ENCODE data around the gene LAMA3.

LAMA3 gene

DNA sequence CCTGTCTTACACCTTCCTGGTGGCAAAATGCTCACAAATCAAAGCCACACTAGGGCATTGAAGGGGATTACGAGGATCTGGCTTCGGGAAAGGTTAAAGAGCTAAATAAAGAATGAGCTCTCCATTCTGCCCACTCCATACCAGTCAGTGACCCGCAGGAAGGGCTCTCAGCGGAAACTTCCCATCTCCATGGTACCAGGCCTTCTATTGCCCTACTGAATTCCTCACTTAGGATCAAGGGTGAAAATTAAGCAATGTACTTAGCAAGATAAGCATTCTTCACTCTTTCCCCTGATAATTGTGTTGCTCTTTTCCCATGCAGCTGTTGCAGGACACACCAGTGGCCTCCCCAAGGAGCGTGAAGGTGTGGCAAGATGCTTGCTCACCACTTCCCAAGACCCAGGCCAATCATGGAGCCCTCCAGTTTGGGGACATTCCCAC, 249.7 kb downstream of the LAMA3 start:
- DNase-seq (ENCODE audit: low read depth in 2 of 2) = no peak

GRCh38 chr18:23939366-23939765, 250.1 kb downstream of the LAMA3 start:
- DNase-seq (ENCODE audit: low read depth in 2 of 2) = no peak

DNA sequence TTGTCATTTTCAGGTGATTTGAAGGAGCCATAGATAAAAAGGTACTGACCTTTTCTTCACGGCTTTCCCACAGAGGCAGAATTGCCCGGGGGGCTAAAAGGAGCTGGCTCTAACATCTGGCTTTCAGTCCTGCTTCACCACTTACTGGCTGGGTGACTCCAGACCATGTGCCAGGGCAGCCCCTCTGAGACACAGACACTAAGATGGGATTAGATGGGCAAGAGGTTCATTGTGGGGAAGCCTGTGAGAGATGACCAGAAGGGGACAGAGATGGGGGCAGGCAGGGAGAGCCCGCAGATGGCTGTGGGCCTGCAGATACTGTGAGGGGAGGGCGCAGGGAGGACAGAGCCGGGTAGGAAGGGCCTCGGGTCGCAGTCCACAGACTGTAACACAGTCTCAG, 250.6 kb downstream of the LAMA3 start:
- DNase-seq (ENCODE audit: low read depth in 2 of 2) = no peak

DNA sequence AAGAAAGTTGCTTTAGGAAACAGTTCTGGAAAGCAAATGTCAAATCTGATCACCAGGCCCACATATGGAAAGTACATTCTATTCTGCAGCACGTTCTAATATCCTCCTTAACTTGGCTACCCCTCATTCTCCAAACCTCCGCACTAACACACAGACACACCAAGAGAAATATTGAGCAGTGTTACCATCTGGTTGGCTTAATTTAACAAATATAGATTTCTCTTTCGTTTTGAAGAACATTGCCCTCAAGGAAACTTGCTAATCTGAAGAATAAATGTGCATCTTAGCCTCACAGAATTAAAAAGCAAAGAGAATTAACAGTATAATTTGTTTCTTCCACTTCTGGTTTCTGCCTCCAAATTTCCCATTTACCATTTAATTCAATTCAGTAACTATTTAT, 252.5 kb downstream of the LAMA3 start:
- no peak for DNase-seq (ENCODE audit: low read depth in 2 of 2)

DNA sequence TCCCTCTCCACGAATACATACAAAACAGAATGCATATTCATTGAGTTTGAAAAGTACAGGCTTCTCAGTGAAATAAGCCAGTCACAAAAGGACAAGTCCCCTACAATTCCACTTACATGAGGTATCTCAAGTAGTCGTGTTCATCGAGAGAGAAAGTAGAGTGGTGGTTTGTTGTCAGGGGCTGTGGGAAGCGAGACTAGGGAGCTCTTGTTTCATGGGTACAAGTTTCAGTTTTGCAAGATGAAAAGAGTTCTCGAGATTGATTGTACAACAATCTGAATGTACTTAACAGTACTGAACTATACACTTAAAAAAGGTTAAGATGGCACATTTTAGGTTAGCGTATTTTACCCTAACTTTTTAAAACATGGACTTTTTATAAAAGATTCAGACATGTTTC, 253.9 kb downstream of the LAMA3 start:
- DNase-seq (ENCODE audit: low read depth in 2 of 2) = peak in 1 of 2 donors; percentile 13

DNA sequence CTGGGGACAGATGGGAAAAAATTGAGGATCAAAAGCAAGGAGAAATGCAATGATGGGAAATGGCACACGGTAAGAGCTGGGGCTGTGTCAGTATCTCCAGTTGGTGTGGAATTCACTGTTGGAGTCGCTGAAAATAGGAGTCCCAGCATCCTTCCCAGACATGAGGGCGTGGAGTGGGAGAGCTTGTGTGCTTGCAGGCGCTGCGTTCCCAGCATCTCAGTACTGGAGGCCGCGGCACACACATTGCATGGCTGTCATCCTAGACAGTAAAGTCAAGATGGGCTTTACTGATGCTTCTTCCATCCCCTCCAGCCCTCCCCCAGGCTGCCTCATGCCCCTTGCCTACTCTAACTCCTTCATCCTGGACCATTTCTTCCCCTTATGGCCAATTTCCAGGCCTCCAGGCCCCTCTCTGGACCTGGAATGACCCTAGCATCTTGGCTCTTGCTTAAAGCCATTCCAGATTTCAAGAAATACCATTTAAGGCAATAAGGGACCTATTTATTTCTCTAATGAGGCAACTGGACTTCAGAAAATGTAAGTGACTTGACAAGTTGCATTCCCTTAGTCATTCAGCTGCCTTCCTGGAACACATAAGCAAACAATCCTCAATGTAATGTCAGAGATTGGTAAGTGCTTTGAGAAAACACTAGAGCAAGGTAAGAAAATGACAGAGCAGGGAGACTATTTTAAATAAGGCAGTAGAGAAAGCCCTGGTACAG, 254.8 kb downstream of the LAMA3 start:
- DNase-seq (ENCODE audit: low read depth in 2 of 2) = no peak

DNA sequence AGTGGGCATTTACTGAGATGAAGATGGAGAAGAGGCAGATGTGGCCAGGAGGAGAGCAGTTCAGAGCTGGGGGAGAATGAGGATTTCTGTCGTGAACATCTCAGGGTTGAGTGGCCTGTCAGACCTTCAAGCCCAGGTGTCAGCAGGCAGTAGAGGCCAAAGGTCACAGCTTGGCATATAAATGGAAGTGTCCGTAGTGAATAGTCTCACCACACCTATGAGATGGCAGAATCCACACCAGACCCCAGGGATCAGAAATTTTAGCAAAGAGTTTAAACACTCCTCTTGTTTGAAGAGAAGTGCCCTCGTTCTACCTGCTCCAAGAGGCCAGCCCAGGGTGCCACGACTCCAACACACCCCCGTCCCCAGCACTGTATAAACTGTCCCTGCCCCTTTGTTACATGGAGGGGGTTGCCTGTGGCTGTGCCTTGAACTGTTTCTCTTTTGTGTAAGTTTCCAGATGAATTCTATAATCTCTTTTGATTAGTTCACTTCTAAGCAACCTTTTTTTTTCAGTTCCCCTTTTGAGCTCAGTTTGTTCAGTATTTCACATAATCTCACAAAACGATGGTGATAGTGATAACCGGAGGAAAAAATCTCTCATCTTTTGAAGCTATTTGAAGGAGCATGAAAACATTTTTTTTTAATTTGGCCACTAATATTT, 256.3 kb downstream of the LAMA3 start:
- DNase-seq (ENCODE audit: low read depth in 2 of 2) = no peak

DNA sequence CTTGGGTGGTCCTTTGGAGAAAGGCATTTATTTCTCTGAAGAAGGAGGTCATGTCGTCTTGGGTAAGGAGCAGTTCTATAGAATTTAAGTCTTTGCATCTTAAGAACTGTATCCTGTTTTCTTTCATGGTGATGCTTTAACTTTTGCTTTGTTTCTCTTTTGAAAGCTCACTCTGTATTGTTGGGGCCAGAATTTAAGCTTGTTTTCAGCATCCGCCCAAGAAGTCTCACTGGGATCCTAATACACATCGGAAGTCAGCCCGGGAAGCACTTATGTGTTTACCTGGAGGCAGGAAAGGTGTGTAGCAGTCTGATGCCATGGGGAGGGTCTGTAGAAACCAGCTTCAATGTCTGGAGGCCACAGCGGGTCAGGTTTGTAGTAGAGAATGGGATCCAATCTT, 260.6 kb downstream of the LAMA3 start:
- DNase-seq (ENCODE audit: low read depth in 2 of 2) = no peak

DNA sequence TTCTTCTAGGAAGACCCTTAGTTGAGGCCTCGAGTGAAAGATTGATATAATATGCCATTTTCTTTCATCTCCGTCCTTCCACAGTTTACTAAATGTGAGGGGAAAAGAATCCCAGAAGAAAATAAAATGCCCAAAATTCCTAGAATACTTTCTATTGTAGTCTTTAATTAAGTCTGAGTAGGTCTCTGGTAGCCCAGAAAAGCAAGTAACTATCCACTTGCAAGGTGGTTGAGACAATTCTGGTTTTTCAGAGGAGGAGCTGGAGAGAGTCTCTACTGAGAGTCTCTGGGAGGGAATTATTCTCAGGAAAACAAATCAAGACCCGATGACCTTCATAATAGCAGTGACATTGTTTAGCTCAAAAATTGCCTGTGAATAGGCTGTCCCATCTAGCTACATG, 261.4 kb downstream of the LAMA3 start:
- no peak for DNase-seq (ENCODE audit: low read depth in 2 of 2)

GRCh38 chr18:23951206-23951605, 262.0 kb downstream of the LAMA3 start:
- no peak for DNase-seq (ENCODE audit: low read depth in 2 of 2)

- DNase-seq (ENCODE audit: low read depth in 2 of 2) = no peak
These were observed 264.7 kb downstream of the LAMA3 start for GRCh38 chr18:23953984-23954383.

GRCh38 chr18:23956483-23956882, 267.2 kb downstream of the LAMA3 start:
- no peak for DNase-seq (ENCODE audit: low read depth in 2 of 2)

DNA sequence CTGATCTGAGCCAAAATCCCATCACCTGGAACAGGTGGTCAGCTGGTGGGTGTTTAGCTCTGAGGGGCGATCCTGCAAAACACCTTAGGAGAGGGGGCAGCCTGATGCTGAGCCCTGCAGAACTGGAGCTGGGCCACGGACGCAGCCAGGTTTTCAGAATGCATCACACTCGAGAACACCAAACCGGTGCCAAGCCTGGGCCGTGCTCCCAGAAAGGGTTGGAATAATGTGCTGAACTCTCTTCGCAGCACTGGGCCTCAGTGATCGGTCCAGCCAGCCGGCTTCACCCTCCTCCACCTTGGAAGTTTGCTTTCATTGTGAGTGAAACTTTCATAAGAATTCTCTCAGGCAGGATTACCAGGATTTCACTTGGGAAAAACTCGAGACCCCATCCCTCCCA, 268.8 kb downstream of the LAMA3 start:
- DNase-seq (ENCODE audit: low read depth in 2 of 2) = no peak

GRCh38 chr18:23963443-23964165, 274.4 kb downstream of the LAMA3 start:
- no peak for DNase-seq (ENCODE audit: low read depth in 2 of 2)

GRCh38 chr18:23964282-23965238, 275.3 kb downstream of the LAMA3 start:
- peak; percentile 20 to 29 for DNase-seq (ENCODE audit: low read depth in 2 of 2)

GRCh38 chr18:23966909-23967308, 277.7 kb downstream of the LAMA3 start:
- no peak for DNase-seq (ENCODE audit: low read depth in 2 of 2)

DNA sequence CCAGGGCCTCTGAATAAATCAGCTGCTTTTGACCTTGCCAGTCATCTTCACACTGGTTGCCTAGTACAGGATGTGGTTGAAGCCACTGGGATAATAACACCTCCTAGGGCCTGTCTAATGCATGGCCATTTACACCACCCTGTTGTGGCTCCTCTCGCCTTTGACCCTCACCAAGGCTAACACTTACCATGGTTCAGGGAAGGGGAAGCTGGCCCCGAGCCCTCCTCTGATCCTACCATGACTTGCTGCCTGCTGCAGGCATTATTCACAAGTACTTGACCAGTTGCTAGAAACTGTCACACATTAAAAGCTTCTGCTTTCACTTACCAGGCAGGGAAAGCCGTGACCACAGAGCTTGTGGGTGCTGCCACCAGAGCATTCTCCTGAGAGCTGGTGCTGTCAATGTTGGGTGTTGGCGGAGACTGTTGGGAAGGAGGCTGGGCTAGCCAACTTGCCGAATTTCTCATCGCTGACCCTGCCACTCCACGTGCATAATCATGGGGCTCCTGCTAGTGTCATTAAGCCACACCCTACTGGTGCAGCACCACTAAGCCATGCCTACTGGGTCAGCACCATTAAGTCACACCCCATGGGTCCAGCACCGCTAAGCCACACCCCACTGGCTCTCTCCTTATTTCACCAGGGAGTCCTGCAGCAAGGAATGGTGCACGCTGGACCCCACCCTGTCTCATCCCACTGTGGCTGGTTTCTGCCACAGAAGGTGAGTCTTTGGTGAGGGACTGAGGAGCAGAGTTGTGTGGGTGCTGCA, 278.3 kb downstream of the LAMA3 start:
- no peak for DNase-seq (ENCODE audit: low read depth in 2 of 2)

DNA sequence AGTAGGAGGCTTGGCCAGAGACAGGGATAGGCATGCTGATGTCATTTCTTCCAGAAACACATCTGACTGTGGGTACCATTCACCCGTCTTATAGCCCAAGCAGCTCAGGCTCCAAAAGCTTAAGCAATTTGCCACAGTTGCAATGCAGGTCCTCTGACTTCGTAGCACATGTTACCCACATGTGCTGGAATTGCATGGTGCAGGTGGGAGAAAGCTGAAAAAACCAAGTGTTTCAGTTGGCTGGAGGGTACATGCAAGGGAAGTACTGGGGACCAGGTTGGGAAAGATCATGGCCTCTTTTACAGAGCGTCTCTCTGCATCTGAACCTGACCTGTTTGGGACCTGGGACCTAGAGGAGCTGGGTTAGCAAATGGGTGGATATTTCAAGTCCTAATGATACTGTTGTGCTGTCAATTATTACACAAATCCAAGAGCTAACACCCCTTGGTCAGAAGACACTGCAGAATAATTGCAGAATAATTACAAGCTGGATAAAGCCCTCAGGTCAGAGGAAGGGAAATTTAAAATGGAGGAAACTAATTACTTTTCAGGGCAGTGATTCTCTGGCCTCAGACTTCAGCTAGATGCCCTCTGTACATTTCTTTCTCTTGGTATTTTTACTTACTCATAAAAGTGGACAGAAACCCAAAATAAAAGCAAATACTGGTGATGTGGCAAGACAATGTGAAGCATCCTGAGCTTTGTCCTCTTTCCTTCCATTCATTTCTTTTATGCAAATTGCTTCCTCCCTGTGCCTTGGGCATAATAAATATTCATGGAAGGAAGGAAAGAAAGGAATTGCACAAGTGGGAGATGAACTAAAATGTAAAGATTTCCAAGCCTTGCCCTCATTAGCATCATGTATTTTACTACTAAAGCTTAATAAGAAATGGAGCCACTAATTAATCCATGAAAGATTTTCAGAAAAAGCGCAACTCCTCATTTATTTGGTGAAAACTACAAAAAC, 279.7 kb downstream of the LAMA3 start:
- DNase-seq (ENCODE audit: low read depth in 2 of 2) = no peak

DNA sequence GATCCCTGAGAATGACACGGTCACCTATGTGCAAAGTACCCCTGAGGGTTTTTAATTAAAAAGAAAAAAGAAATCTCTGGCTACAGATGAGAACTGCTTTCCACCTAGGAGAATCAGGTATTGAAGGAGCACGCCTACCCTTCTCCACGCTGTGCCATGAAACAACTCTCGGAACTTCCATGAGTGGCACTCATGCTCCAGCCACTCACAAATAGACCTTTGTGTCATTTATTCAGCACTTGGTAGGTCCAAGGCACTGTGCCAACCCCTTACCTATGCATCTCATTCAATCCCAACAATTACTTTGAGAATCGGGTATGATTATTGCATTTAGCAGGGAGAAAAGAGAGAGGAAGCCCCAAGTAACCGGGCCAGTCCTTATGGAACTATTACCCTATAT, 280.4 kb downstream of the LAMA3 start:
- no peak for DNase-seq (ENCODE audit: low read depth in 2 of 2)

Data from activated CD4-positive, alpha-beta T cell treated with anti-CD3 and anti-CD28 coated beads for 24 hours (primary cell).